NOMO-1 treated with dmso at 0.1 percent for 144 hours (cell line): ENCODE data around the gene SLC25A27.
A peak's percentile ranks its signal among the peaks of the same experiment; 100 is the strongest.
"Not testable (repeated sequence)": the region's sequence is repeated elsewhere in the genome, so short reads cannot be mapped to it uniquely, and the experiment has no call there.

Source experiments
- DNase-seq: peaks from one replicate; lab custom pipeline; 2025; ENCODE audit not compliant: unreplicated experiment; lab: John Stamatoyannopoulos, UW

Gene SLC25A27, protein sequence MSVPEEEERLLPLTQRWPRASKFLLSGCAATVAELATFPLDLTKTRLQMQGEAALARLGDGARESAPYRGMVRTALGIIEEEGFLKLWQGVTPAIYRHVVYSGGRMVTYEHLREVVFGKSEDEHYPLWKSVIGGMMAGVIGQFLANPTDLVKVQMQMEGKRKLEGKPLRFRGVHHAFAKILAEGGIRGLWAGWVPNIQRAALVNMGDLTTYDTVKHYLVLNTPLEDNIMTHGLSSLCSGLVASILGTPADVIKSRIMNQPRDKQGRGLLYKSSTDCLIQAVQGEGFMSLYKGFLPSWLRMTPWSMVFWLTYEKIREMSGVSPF

DNA sequence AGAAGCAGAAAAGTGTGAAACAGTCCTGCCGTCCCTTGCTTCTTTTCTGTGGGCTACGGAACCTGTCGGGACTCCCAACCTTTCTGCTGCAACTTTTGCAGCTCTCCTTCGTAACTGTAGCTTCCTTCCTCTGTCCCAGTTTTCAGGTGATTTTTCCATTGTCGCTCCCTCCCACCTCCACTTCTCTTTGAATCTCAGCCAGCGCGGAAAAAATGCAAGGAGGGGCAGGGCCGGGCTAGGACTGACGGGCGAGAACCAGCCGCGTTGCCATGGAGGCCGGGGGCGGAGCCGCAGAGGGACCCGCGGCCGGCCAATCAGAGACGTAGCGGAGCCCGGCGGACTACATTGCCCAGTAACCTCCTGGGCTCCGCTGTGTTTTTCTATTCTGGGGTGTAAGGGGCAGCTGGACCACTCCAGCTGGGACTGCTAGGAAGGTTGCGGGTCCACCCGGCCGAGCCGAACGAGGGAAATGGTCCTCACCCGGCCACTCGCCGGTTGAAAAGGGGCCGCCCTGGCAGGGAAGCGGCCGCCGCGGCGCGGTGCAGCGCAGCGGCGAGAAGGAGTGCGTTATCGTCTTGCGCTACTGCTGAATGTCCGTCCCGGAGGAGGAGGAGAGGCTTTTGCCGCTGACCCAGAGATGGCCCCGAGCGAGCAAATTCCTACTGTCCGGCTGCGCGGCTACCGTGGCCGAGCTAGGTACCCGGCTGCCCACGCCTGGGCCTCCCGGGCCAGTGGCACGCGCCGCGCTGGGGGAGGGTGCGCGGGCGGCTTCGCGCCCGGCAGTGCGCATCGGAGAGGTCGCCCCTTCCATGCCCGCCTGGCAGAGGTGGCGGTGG, at the start of gene SLC25A27, which contains the start of gene CYP39A1:
TSS of gene SLC25A27 (plus strand) at position 373 of the 836 bp plus-strand sequence. CDS start at position 591, 218 bp downstream.
TSS of gene CYP39A1 (minus strand) at position 216 of the 836 bp plus-strand sequence. CDS start 236 bp downstream, outside the sequence.
- DNase-seq = peak; percentile 73

DNA sequence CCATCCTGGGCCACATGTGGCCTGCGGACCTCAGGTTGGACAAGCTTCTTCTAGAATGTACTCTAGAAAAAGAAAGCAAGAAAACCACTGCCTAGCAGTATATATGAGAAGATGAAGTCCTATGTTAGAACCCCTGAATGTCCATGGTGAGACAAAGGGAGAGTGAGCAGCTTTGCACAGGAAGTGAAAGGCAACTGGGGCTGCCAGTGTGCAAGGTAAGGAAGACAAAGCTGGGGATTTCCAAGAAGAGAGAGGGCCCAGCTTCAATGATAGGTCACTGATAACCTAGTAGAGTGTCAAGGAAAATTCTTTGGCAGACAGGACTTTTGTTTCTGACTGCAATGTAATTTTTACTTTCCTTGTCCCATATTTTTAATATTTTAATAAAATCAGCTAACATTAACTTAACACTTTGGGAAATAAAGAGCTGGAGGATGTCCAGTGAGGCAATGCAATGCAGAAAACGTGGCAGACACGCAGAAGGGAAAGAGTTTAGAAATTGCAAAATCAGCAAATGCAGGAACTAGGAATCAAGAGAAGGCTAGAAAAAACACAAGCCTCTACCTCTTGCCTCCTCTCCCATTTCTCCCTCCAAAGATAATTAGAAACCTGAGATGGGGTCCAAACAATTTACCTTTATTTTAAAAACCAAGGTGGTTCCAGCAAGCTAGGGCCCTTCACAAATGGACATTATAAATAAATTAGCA, 47.5 kb upstream of the SLC25A27 start:
- DNase-seq = no peak

DNA sequence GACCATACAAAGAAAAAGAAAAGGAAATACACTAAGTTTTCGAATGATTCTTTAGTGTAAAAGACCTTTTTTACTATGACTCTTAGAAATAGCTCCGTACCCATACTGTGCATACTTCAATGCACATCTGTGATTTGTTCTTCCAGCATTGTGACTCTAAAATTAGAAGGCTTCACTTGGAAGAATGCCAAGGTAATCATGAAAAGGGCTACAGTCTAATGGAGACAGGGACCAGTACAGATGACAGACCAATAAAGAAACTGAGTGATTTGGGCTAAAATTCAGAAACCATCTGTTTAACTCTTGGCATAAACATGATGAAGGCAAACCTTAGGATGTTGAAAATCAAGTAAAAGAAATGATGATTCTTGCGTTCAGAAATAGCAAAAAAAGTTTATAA, 46.4 kb upstream of the SLC25A27 start:
- DNase-seq = no peak

DNA sequence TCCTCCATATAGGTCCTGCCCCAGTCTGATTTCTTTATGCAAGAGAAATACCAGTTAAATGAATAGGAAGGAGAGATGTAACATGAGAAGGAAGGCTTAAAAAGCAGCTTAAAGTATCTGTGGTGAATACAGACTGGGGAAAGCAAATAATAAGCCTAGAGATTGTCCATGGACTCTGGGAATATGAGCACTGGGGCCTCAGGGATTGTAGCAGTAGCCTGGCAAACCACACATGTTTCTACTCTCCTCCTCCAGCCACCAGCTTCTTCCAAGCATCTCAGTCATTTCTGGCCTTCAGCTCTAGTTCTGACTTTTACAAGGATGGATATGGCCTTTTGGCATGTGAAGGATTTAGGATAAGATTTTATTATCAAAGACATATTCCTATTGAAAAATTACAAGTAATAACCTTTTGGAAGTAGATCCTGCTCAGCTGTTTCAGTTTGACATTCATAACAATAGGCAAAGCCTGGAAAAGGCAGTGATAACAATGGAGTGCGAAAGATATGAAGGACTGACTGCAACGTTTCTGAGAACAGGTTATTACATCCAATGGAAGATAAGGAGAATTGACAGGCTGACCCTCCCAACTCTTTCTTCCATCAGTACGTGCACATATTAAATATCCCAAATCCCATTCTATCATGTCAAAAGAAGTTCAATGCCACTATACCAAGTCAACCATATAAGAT, 41.8 kb upstream of the SLC25A27 start:
- no peak for DNase-seq

DNA sequence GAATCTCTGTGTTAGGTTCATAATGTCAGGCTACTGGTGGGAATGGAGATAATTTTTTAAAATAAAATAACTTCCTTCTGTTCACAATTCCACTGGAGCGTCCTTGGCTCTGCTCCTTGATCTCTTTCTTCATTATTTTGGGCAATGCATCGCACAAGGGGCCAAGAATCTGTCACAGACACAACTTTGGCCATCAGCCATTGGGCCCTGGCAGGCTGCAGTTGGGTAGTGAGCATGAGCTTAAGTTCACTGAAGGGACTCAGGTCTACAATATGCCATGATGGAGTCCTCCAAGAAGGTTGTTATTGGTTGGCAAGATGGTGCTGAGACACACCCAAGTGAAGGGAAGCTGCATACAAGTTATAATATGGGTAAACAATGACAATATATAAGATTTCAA, 40.1 kb upstream of the SLC25A27 start:
- no peak for DNase-seq

DNA sequence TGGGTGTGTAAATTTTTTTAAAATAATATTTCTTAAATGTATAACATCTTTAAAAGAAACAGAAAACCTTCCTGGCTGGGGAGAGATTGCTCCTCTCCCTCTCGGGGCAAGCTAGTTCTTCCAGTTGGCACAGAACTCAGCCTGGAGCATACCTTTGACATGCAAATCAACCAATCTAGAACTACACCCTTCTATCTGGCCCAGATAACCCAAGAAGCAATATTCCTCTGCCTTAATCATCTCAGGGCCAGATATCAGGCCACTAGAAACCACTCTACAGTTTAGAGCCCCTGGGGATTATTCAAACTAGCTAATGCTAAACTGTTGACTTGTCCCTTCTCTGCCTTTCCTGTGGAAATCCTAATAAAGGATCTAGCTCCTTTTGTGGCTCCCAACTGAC, 34.0 kb upstream of the SLC25A27 start:
- no peak for DNase-seq

DNA sequence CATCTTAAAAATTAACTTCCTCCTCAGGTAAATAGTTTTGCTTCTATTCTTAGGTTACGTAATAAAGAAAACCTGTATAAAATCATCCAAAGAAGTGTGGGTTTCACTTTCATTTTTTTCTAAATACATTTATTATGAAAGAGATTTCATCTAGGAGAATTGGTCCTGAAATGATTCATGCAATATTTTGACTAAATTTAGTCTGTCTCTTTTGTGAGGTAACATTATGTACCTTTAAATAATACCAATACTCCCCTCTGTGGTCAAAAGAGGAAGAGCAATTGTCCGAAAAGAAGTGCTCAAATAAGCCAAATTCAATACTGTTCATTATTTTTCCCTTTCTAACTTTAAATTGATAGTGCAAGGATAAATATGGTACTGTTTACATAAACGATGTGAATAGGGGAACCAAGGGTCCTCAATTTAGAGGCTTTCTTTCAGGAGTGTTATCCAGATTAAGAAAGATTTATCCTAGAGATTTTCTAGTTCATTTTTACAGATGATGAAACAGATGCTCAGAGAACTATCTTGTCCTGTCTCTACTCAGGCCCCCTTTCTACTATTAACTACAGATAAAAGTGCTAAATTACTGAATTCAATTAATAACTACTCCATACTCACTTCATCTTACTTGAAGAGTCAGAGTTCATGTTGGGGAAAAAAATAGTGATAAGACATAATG, 26.4 kb upstream of the SLC25A27 start:
- DNase-seq = no peak

DNA sequence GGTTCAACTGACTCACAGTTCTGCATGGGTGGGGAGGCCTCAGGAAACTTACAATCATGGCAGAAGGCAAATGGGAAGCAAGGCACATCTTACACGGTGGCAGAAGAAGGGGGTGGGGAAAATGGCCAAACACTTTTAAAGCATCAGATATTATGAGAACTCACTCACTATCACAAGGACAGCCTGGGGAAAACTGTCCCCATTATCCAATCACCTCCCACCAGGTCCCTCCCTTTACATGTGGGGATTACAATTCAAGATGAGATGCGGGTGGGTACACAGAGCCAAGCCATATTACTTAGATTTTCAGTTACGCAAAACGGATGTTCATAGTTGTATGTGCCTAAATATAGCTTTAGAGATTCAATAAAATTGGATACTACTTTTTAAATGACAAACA, 25.8 kb upstream of the SLC25A27 start:
- no peak for DNase-seq

DNA sequence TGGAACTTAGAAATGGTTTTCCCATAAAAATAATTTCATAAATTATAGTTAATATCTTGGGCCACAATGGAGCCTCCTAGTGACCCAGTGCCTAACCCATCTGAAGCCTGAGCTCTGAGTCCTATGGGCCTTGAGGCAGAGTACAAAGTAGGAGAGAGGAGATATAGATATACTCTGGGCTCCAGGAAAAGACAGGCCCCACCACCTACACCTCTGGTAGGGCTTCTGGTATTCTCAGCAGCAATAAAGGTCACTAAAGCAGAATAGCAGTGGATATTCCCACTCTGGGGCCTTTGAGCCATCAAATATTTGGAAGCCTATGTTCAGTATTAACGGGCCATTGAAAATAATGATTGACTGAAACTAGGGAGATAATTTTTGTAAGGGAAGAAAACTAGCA, 24.3 kb upstream of the SLC25A27 start:
- no peak for DNase-seq

DNA sequence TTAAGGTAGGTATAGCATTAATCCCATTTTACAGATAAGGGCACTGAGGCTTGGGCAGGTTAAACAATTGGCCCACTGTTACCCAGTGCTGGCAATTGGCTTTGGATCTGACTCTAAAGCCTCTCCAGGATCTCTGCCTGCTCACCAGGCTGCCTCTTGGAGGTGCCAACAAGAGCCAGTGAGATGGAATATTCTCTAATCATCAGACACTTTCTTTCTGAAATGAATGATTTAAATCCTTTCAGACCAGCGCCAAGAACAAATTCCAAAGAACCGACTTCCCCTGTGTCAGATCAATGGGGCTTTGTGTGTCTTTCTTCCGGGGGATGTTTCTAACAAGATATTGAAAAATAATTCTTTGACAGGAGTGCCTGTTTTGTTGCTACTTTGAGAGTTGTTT, 23.8 kb upstream of the SLC25A27 start:
- no peak for DNase-seq

DNA sequence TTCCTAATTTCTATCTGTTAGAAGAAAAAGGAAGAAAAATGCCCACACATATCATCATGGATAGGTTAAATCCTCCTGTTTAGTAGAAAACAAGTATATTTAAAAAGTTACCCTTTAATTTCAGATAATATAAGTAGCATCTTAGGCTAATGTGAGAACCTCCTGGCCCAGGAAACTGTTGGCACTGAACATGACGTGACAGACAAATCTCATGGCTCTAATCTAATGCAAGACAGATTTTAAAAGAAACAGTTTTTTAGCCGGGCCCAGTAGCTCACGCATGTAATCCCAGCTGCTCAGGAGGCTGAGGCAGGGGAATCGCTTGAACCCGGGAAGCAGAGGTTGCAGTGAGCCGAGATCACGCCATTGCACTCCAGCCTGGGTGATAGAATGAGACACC, 23.1 kb upstream of the SLC25A27 start:
- DNase-seq = no peak

DNA sequence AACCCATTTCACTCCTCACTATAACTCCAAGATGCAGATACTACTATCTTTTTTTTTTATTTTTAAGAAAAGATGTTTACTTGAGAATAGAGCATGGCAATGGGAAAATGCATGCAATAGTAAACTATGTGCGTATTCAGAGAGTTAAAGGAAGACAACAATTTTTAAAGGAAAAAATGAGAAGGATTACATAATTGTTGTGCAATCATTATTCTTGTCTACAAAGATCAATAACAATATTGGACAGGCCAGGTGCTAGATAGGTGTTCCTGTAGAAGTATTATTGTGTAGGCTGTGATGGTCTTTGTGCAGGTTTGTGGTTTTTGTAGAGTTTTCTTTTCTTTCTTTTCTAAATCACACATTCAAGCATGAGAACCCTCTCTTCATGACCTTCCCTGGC, 20.7 kb upstream of the SLC25A27 start:
- no peak for DNase-seq

DNA sequence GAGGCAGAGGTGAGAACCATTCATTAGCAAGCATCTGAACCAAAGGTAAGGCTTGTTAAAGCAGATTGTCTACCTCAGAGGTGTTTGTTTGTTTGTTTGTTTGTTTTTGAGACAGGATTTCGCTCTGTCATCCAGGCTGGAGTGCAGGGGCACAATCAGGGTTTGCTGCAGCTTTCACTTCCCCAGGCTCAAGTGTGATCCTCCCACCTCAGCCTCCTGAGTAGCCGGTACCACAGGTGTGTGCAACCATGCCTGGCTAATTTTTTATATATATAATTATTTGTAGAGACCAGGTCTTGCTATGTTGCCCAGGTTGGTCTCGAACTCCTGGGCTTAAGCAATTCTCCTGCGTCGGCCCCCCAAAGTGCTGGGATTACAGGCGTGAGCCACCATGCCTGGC, 17.3 kb upstream of the SLC25A27 start:
- DNase-seq = no peak

DNA sequence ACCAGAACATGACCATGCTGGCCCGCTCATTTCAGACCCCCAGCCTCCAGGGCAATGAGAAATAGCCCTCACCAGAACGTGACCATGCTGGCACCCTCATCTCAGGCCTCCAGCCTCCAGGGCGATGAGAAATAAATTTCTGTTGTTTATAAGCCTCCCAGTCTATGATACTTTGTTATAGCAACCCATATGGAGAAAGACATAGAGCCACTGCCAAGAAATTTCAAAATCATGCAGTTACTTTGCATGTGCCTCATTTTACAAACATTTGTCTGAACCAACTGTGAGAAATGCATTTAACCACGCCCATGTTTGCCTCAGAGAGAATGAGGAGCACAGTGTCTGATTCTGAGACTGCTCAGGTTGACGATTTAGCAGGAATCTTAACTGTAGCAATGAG, 15.6 kb upstream of the SLC25A27 start:
- no peak for DNase-seq

DNA sequence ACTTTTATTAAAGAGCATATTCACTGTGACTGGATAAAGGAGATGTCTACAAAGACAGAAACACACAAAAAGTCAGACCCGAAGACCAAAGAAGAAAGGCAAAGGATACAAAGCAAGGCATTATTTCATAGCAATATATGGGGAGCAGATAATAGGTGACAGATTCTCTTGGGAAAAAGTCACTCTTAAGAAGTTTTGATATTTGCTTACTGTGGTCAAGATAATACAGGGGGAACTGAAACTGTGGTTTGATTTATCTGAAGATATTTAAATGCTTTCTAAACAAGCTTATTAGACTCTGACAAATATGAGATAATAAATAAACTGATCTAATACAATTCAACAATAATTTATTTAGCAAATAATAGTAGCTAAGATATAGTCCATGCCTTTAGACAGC, 14.8 kb upstream of the SLC25A27 start:
- DNase-seq = no peak

DNA sequence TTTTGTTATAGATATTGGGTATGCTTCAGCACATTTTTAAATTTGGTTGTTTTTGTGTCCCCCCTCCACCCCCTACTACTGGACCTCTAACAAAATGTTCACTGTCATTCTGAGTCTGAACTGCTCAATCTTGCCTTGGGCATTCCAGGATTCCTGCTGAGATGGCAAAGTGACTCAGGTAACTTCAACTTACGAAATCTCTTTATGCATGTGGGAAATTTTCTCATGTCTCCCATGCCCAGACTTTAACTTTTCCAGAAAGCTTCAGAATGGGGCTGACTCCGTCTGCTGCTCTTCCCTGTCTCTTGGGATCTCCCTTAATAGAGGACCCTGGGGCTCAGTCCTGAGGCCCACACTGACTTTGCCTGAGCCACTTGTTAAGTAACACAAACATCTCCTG, 14.1 kb upstream of the SLC25A27 start:
- DNase-seq = no peak

DNA sequence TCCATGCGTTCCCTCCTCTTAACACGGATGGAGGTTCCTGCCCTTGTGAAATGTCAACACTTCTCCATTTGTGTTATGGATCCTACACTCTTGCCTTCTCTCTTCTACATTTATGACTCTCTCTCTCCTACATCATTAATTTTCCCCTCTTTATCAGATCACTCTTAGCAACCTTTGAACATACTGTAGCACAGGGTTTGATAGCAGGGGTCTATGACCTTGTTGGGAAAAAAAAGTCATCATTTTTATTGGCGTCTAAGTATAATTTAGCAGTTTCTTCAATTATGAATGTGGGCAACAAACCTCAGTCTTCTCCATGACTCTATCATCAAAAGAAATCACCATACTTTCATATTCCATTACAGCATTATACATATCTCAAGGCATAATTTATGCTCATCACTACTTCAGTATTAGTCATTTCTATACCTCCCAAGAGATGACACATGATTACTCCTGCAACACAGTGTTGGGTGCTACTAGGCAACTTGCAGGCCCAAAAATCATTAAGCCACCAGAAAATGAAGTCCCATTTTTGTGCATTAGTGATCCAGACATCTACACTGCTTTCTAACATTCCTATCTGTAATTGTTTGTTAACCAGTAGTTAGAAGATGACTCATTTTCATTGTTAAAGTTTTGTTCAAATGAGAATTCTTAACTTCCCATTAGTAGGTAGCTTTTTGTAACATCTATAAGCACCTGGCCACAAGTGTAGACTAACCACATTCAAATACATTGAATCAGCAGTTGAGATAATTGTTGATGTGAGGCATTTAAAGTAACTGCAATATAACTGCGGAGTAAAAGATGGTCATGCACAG, 9.6 kb upstream of the SLC25A27 start:
- DNase-seq = no peak

DNA sequence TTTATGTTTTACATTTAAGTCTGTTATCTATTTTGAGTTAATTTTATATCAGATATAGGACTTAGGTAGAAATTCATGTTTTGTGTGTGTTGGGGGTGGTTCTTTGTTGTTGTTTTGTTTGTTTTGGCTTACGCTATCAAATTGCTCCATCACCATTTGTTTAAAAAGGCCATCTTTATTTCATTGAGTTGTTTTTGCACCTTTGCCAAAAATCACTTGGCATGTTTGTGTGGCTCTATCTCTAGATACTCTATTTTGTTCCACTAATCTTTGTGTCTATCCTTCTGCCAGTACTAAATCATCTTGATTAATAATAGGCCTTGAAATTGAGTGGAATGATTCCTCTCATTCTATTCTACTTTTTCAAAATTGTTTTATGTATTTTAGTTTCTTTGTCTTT, 7.5 kb upstream of the SLC25A27 start:
- DNase-seq = no peak

DNA sequence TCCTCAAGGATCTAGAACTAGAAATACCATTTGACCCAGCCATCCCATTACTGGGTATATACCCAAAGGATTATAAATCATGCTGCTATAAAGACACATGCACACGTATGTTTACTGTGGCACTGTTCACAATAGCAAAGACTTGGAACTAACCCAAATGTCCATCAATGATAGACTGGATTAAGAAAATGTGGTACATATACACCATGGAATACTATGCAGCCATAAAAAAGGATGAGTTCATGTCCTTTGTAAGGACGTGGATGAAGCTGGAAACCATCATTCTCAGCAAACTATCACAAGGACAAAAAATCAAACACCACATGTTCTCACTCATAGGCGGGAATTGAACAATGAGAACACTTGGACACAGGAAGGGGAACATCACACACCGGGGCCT, 4.7 kb upstream of the SLC25A27 start:
- DNase-seq = not testable (repeated sequence)
